RPMI7951 (cell line): ENCODE measurements around the gene NCK1. TPM values are rescaled to one million over a fixed set of nuclear protein-coding genes. Genes with fewer than 3 reads are reported as not detected.
"Not testable (repeated sequence)": the region's sequence is repeated elsewhere in the genome, so short reads cannot be mapped to it uniquely, and the experiment has no call there.

ENCODE experiments used
- DNase-seq: peaks from one replicate; pipeline ENCODE4 v3.0.0-alpha.2; 2012; ENCODE audit warnings: low read depth
- total RNA-seq: library from RNA; depleted of rRNA; stranded (reverse); fragments of >200 nt; shearing (Covaris generic); gene quantifications from 2 replicates; pipeline ENCODE4 v1.2.3, GENCODE V29; 2014; rRNA removed

Gene NCK1
- total RNA-seq, 1 experiment from 2014 or later, result 35.8 TPM

GRCh38 chr3:136987398-136987980 is 125.5 kb downstream of the NCK1 start:
- not testable (repeated sequence) for DNase-seq

- no peak for DNase-seq
Observed at GRCh38 chr3:136988651-136989050, 126.6 kb downstream of the NCK1 start.

- DNase-seq, result no peak
Observed at GRCh38 chr3:136989781-136990524, 127.9 kb downstream of the NCK1 start.

- no peak for DNase-seq
Observed at GRCh38 chr3:136990826-136991225, 128.8 kb downstream of the NCK1 start.

- peak; percentile 26 for DNase-seq
Observed at GRCh38 chr3:136992115-136992514, 130.1 kb downstream of the NCK1 start.

- peak; percentile 94 for DNase-seq
Observed at GRCh38 chr3:136994772-136995516, 132.9 kb downstream of the NCK1 start.

- no peak for DNase-seq
Observed at GRCh38 chr3:136995652-136996051, 133.6 kb downstream of the NCK1 start.

Other genes starting within 250 kb of the NCK1 start
- gene STAG1, start 109.8 kb upstream of the NCK1 start, total RNA-seq, result 39.7 and 42.5 TPM in 2 replicates
- gene SLC35G2, start 43.1 kb upstream of the NCK1 start, total RNA-seq, result 19.4 and 21.7 TPM in 2 replicates
- gene IL20RB, start 95.8 kb downstream of the NCK1 start, total RNA-seq, result 10.7 and 17.2 TPM in 2 replicates